GM21367 (cell line): ENCODE data around the gene CACNB2.
"Not testable (repeated sequence)": the region's sequence is repeated elsewhere in the genome, so short reads cannot be mapped to it uniquely, and the experiment has no call there.

Source experiments
- ATAC-seq: cut with Tn5 transposase; IDR thresholded peaks from one replicate; pipeline ENCODE4 v1.9.1; 2021; ENCODE audit not compliant: unreplicated experiment

The CACNB2 gene

GRCh38 chr10:18144928-18145327 is 4.7 kb downstream of the CACNB2 start:
- ATAC-seq, result no peak

DNA sequence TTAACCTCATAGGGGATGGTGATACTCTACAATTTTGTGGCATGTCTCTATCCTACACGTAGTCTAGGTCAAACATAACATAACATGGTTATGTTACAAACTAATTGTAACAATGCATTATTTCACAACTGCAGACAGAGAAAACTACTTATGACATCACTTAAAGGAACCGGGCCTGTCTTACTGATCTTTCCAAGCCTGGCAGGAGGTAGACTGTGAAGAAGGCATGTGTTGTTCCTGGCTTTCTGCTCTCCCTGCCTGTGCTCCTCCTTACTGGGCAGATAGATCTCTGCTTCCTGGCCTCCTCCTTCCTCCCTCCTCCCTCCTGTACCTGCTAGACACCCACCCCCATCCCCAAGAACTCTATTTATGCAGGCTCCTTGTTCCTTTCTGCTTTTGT is 5.4 kb downstream of the CACNB2 start:
- no peak for ATAC-seq

GRCh38 chr10:18149196-18149800 is 9.1 kb downstream of the CACNB2 start:
- ATAC-seq, result no peak

DNA sequence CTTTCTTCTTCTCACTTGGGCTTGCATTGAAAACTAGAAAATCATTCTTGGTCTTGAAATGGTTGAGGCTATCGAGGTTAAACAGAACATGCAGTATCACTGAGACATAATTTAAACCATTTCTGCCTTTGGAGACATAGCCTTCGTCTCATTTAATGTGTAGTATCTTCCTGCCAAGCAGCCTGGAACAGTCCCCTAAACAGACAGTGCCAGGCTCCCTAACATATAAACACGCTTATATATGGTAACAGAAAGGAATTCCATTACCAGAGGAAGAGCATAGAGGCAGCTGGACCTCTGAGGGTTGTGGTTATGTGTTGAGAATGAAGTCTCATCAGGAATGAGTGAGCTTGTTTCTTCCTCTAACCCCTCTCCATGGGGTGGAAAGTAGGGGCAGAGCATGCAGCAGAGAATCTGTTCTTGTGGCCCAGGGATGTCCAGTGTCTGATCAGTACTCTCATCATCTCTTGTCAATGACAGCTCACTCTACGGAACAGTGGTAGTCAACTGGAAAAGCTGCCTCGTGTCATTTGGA is 11.2 kb downstream of the CACNB2 start:
- no peak for ATAC-seq

DNA sequence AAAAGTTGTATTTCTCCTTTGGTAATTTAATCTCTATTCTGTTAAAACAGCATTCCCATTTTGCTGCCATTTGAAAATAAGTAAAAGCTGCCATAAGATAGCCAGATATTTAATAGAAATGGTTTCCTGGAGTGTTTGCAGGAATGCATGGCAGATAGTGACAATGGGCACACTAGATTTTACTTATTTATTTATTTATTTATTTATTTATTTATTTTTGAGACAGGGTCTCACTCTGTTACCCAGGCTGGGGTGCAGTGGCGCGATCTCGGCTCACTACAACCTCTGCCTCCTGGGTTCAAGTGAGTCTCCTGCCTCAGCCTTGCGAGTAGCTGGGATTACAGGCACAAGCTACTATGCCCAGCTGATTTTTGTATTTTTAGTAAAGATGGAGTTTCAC is 13.2 kb downstream of the CACNB2 start:
- not testable (repeated sequence) for ATAC-seq

- no peak for ATAC-seq
Measured at GRCh38 chr10:18155321-18155720, 15.1 kb downstream of the CACNB2 start.

DNA sequence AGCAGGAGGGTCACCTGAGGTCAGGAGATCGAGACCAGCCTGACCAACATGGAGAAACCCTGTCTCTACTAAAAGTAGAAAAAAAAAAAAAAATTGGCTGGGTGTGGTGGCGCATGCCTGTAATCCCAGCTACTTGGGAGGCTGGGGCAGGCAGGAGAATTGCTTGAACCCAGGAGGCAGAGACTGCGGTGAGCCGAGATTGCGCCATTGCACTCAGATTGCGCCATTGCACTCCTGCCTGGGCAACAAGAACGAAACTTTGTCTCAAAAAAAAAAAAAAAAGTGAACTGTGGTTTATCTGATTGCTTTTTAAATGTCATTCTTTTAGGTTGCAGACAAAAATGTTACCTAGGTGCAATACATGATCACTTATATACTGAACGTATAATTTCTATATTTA is 16.6 kb downstream of the CACNB2 start:
- ATAC-seq, result not testable (repeated sequence)

- no peak for ATAC-seq
Measured at GRCh38 chr10:18157881-18158280, 17.7 kb downstream of the CACNB2 start.

DNA sequence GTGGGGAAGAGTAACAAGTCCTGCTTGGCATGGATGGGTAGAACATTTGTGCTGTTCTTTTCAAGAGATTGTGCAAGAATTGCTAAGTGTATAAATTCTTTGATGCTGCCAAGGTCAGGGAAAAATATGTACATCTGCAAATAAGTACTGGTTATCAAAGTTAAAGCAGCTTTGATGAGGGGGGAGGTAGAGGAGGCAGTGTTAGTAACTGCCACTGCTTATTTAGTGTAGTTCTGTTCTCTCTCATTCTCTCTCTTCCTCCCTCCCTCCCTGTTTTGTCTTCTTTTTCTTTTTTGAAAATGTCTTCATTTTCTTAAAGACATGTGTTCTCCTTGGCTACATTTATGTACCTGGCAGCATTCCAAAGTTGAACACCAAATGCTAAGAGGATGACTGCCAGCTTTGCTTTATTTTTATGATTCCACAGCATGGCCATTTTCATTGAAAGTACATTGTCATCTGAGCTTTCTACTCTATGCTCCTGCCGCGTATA is 18.6 kb downstream of the CACNB2 start:
- no peak for ATAC-seq

DNA sequence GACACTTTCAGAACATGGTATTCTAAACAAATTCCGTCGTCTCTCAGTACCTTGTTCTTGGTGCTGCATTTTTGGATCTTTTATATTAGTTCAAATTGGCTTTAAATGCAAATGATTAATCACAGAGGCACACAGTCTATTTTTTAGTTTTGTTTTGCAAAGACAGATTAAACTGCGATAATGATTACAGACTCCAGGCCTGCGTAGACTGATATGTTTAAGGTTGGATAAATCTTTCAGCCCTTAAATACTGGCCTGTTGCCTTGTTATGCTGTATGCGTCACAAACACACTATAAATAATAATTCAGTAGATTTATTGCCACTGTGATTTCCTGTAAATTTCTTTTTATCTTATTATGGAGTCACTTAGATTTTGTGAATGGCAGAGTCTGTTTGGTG is 19.3 kb downstream of the CACNB2 start:
- ATAC-seq, result no peak

DNA sequence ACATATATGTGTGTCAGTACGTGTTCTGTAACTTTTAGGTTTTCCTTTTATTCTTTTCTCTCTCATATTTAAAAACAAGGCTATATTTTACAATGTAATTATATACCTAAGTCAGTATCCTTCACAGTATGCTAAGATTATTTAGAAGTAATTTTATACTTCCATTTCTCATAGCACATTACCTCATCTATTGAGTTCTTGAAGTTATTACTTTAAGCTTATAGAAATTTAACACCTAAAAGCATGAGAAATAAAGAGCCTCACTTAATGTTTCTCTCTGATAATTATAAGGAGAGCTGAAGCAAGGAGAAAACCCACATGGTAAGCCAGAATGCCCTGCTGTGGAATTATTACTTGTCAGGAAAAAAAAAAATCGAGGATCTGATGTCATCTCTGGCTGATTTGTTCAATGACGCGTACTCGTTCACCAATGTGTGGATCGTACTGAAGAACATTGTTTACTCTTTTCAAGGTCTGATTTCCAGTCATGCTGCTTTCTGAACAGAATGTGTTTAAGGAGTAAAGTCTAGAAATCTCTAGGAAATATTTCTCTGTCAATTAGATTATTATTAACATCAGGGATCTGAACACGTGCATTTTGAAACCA is 21.9 kb downstream of the CACNB2 start:
- ATAC-seq, result no peak

GRCh38 chr10:18164093-18164492 is 23.9 kb downstream of the CACNB2 start:
- no peak for ATAC-seq

DNA sequence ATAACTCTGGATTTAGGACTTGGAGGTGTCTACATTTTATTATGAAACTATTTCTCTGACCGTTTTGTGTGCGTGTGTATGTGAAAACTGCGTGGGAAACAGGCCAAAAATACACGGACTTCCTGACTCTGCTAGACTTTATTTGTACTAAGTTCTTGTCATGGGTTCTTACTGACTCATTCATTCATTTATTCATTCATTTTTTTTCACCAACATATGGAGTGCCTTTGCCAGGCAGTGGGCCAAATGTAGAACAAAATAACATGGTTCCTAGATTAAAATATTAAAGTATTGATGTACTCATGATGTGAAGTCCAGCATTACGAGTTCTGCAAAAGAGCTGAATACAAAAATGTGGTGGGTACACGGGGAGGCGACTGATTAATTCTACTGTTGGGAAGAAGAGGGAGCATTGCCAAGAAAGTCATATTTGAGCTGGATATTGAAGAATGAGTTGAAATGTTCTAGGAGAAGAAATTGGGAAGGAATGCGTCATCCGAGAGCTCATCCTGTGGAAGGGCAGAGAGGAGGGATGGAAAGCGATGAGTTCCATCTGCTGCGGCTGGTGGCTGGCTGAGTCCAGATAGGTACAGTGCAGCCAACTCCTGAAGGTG is 24.6 kb downstream of the CACNB2 start:
- no peak for ATAC-seq

GRCh38 chr10:18178854-18179483 is 38.7 kb downstream of the CACNB2 start:
- ATAC-seq, result no peak

DNA sequence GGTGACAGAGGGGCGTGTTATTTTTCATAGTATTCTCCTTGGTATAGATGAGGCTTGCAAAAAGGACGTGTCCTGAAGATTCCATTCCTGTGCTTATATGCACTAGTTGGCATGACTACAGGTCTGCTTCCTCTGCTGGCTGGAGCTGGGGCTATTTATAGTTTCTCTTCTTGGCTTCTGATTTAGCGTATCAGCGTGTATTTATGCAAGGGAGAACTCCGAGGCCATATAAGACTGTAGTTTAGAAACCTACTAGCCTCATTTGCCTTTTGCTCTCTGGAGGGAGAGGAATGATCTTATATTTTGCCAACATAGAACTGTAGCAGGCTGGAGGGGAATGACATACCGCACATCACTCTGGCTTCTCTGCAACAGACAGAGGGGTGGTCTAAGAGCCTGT is 39.7 kb downstream of the CACNB2 start:
- no peak for ATAC-seq

DNA sequence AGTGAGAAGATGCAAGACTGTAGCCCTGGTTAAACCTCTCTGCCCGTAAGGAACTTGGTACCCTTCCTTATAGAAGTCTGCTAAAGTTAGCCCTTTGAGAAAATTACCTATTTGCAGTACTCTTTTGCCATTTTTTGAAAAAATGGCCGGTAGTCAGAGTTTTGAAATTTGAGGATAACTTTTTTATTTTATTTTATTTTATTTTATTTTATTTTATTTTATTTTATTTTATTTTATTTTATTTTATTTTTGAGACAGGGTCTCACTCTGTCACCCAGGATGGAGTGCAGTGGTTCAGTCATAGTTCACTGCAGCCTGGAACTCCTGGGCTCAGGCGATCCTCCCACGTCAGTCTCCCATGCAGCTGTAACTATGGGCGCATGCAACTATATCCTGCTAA is 41.2 kb downstream of the CACNB2 start:
- ATAC-seq, result not testable (repeated sequence)

- no peak for ATAC-seq
Measured at GRCh38 chr10:18185621-18186020, 45.4 kb downstream of the CACNB2 start.

DNA sequence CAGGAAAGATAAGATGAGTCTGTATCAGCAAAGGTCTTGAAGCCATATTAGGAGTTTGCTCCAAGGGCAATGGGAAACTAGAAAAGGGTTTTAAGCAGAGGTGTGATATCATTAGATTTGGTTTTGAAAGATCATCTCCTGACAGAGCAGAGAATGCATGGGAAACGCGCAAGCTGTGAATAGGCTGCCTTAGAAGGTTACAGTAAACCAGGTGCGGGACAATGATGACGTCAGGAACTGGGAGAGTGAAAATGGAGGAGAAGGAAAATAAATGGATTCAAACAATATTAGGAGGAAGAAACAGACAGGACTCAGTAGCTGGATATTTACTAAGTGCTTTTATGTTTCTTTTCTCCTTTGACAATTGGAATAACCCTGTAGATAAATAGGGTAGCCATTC is 50.6 kb downstream of the CACNB2 start:
- no peak for ATAC-seq

DNA sequence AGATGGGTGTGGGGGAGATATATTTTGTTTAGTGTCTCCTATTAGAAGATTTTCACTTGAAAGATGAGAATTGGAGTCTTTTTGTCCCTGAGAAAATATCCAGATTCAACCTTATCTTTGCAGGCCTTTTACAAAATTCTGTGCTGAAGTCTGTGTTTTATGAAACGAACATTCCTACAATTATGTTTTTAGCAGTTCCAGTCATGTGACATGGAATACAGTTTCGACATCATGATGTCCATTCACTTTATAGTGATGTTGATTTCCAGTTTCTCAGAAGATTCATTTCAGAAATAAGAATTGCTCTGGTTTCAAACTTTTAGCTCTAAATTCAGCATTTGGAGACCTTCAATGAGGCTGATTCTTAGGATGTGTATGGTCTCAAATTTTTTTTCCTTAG is 54.4 kb downstream of the CACNB2 start:
- no peak for ATAC-seq

- ATAC-seq, result no peak
Measured at GRCh38 chr10:18195060-18195799, 55.0 kb downstream of the CACNB2 start.
